Fibroblast of peridontal ligament (primary cell): ENCODE results near the gene TPGS1.
"Not testable (repeated sequence)": the region's sequence is repeated elsewhere in the genome, so short reads cannot be mapped to it uniquely, and the experiment has no call there.

ENCODE experiments used
- DNase-seq: peaks from one replicate; pipeline ENCODE4 v3.0.0-alpha.2; 2010; ENCODE audit errors: extremely low read depth

Gene TPGS1

GRCh38 chr19:475360-475759 lies 31.9 kb upstream of the TPGS1 start:
- DNase-seq, result no peak

DNA sequence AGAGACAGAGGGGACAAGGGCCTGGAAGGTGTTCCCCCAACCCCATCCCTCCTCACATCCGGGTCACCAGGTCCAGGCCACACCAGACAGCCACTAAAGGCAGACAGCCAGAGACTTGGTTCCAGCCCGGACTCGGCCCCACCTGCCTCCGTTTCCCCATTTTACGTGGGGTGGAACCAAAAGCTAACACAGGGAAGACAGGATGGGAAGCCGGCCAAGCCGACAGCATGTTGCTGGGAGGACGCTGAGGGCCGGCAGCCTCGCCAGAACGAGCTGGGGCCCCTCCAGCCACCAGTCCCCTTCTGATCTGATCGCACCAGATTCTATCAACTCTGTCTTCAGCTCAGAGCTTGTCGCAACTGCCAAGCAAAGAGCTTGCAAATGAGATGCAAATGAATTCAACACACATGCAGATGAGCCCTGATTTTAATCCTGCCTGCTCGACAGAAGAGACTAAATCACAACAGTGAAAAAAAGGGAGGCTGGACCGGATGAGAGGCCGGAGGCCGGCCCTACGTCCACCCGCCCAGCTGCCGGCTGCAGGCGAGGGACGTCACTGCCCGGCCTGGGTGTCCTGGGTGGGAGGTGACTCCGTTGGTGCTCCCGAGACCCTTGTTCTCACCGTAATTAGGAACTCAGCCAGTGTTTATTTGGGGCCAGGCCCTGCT lies 28.9 kb upstream of the TPGS1 start:
- DNase-seq, result no peak

GRCh38 chr19:478976-479375 lies 28.3 kb upstream of the TPGS1 start:
- no peak for DNase-seq

GRCh38 chr19:480016-480855 lies 27.1 kb upstream of the TPGS1 start:
- peak; percentile 47 for DNase-seq

GRCh38 chr19:481100-481499 lies 26.2 kb upstream of the TPGS1 start:
- DNase-seq, result not testable (repeated sequence)

DNA sequence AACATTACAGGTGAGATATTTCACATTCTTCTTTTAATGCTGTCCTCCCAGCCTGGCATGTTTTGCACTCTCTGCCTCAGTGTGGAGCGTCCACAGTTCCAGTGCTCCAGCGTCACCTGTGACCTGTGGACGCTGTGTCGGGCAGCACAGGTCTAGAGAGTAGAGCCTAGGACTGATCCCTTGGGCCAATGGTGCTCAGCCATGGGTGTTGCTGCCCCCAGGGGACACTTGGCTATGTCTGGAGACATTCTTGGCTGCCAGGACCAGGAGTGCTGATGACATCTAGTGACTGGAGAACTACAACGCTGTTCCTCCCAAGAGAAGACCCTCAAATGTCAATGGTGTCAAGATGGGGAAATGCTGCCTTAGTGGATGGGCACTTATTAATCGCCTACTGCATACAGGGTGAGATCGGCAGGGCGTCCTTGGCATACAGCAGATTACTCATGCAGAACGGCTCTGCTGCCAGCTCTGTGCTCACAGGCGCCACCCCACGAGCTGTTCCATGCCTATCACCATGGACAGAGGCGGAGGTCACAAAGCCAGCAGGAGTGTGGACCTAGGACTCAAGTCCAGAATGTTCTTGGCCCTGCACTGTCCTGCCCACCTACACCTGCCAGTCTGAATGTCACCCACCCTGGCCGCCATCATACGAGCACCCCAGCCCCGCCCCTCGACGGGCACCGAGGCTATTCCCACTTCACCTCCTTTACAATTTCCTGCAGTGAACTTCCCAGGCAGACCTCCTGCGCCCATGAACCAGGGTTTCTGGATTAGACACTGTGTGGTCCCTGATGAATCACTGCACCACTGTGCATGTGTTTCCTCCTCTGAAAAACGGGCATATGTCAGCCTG lies 24.9 kb upstream of the TPGS1 start:
- no peak for DNase-seq

DNA sequence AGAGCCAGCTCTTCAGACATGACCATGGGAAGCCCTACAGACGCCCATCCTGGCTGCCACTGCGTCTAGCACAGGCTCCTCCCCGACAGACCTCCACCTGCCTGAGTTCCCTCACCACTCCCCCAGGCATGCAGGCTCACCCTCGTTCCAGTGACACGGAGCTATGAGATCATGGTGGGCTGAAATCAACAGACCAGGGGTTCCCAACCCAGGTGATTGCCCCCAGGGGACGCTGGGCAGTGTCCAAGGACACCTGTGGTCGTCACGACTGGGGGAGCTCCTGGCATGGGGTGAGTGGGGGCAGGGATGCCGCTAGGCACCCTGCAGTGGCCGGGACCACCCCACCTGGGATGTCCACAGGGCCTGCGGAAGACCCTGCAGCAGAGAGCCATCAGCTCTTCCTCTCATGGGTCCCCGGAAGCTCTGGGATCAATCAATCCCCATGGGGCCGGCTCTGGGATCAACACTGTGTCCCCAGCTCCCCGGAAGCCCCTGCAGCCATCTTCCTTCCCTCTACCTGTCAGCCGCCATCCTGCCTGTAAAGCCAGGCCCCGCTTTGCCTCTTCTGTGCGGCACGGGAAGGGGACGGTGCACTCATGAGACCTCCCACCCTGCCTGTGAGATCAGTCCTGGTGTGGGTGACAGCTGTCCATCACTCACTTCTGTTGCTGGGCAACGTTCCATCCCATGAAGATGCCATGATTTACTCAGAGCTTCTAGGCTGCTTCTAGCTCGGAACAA lies 23.8 kb upstream of the TPGS1 start:
- no peak for DNase-seq

GRCh38 chr19:484494-484893 lies 22.8 kb upstream of the TPGS1 start:
- no peak for DNase-seq

GRCh38 chr19:485077-485476 lies 22.2 kb upstream of the TPGS1 start:
- DNase-seq, result no peak

GRCh38 chr19:485583-486236 lies 21.6 kb upstream of the TPGS1 start:
- DNase-seq, result no peak

- DNase-seq, result peak; percentile 89
Observed at GRCh38 chr19:488505-489417, 18.5 kb upstream of the TPGS1 start.

DNA sequence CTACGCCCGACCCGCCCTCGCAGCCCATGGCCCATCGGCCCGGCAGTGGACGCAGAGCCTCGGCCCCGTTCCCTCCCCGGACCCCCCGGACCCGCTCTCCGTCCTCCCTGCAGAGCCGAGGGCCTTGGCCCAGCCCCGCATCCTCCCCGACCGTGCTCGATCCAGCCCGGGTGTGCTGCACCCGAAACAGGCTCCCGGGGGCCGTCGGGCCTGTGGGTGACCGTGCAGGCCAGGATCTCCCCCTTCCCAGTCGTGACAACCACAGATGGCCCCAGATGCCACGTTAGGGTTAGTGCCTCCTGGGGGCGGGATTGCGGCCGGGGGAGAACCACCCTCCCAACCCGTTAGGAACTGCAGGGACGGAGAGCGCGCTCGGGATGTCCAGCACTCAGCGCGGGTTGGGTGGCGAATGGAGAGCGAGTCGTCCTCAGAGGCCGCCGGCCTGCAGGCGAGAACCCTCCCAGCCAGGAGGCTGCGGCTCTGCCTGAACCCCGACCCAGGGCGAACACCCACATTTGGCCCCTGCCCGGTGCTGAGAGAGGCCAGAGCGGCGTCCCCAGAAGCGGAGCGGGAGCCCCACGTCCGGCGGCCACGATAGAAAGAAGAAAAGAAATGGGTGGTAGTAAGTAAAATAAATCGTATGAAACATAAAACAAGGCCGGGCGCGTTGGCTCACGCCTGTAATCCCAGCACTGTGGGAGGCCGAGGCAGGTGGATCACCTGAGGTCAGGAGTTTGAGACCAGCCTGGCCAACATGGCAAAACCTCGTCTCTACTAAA lies 17.7 kb upstream of the TPGS1 start:
- peak; percentile 33 for DNase-seq

GRCh38 chr19:491146-491741 lies 16.1 kb upstream of the TPGS1 start:
- DNase-seq, result peak; percentile 8

GRCh38 chr19:492091-492531 lies 15.2 kb upstream of the TPGS1 start:
- no peak for DNase-seq

- no peak for DNase-seq
Observed at GRCh38 chr19:493391-494170, 13.7 kb upstream of the TPGS1 start.

- DNase-seq, result no peak
Observed at GRCh38 chr19:494171-495080, 12.9 kb upstream of the TPGS1 start.

GRCh38 chr19:495081-495401 lies 12.3 kb upstream of the TPGS1 start:
- no peak for DNase-seq
